ENCODE measurements around the gene NAALADL1.

GRCh38 chr11:65084598-65085375 is 26.4 kb upstream of the NAALADL1 start:
- TF ChIP-seq PATZ1 (CRISPR knock-in tag; IDR thresholded peaks at IDR 0.05; ENCODE audit: borderline replicate concordance) (no peak), GLIS3 (CRISPR knock-in tag; IDR thresholded peaks at IDR 0.05) (no peak), ESRRG (CRISPR knock-in tag; IDR thresholded peaks at IDR 0.05) (no peak), CREB5 (CRISPR knock-in tag; IDR thresholded peaks at IDR 0.05; ENCODE audit: low read depth) (no peak), ZFP30 (CRISPR knock-in tag; IDR thresholded peaks at IDR 0.05) (no peak), RARB (CRISPR knock-in tag; IDR thresholded peaks at IDR 0.05) (no peak), OSR1 (CRISPR knock-in tag; IDR thresholded peaks at IDR 0.05) (no peak), ZFP3 (CRISPR knock-in tag; IDR thresholded peaks at IDR 0.05) (no peak), ZNF8 (CRISPR knock-in tag; IDR thresholded peaks at IDR 0.05) (no peak), CSDC2 (CRISPR knock-in tag; IDR thresholded peaks at IDR 0.05) (no peak), ARNTL (CRISPR knock-in tag; IDR thresholded peaks at IDR 0.05; ENCODE audit: borderline replicate concordance, low read depth) (no peak), BACH2 (CRISPR knock-in tag; IDR thresholded peaks at IDR 0.05; ENCODE audit: borderline replicate concordance) (no peak), ZC3H10 (CRISPR knock-in tag; IDR thresholded peaks at IDR 0.05) (no peak)
- TF ChIP-seq, protein P1, sequence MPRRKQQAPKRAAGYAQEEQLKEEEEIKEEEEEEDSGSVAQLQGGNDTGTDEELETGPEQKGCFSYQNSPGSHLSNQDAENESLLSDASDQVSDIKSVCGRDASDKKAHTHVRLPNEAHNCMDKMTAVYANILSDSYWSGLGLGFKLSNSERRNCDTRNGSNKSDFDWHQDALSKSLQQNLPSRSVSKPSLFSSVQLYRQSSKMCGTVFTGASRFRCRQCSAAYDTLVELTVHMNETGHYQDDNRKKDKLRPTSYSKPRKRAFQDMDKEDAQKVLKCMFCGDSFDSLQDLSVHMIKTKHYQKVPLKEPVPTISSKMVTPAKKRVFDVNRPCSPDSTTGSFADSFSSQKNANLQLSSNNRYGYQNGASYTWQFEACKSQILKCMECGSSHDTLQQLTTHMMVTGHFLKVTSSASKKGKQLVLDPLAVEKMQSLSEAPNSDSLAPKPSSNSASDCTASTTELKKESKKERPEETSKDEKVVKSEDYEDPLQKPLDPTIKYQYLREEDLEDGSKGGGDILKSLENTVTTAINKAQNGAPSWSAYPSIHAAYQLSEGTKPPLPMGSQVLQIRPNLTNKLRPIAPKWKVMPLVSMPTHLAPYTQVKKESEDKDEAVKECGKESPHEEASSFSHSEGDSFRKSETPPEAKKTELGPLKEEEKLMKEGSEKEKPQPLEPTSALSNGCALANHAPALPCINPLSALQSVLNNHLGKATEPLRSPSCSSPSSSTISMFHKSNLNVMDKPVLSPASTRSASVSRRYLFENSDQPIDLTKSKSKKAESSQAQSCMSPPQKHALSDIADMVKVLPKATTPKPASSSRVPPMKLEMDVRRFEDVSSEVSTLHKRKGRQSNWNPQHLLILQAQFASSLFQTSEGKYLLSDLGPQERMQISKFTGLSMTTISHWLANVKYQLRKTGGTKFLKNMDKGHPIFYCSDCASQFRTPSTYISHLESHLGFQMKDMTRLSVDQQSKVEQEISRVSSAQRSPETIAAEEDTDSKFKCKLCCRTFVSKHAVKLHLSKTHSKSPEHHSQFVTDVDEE (CRISPR knock-in tag; IDR thresholded peaks at IDR 0.05) = no peak
